GM18861 (cell line): ENCODE data around the gene MYO1C.
"Not testable (repeated sequence)": the region's sequence is repeated elsewhere in the genome, so short reads cannot be mapped to it uniquely, and the experiment has no call there.

Experiments
- ATAC-seq: cut with Tn5 transposase; IDR thresholded peaks from one replicate; pipeline ENCODE4 v1.9.1; 2021; ENCODE audit not compliant: unreplicated experiment

The MYO1C gene

GRCh38 chr17:1509290-1509881 is 16.9 kb upstream of the MYO1C start:
- no peak for ATAC-seq

DNA sequence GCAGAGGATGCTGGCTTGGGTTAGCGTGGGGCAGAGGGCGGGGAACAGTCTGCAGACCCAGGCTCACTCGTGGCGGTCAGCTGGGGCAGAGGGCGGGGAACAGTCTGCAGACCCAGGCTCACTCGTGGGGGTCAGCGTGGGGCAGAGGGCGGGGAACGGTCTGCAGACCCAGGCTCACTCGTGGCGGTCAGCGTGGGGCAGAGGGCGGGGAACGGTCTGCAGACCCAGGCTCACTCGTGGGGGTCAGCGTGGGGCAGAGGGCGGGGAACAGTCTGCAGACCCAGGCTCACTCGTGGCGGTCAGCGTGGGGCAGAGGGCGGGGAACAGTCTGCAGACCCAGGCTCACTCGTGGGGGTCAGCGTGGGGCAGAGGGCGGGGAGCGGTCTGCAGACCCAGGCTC is 16.2 kb upstream of the MYO1C start:
- ATAC-seq = not testable (repeated sequence)

DNA sequence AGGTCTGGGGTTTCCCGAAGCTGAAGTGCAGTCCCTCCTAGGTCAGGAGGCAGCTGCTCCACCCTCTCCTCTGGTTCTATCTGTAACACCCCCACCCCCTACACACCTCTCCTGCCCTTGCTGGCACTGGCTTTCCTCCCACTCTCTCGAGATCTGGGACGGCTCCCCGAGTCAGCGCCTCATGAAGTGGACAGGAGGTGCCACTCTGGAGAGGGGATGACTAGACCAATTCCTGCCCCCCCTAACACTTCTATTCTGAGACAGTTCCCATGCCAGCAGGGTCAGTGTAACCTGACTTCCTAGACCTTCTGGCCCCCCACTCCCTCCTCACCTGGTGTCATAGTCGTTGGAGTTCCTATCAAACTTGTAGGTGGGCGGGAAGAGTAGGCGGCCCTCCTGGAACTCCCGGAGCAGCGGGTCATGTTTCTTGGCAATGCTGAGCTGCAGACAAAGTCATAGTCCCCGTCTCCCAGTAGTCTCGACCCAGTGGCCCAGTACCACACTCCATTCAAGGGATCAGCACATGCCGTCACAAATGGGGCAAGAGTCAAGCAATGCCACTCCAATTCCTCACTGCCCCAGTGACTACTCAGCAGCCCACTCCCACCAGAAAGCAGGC is 14.3 kb upstream of the MYO1C start:
- no peak for ATAC-seq

GRCh38 chr17:1505586-1505985 is 13.1 kb upstream of the MYO1C start:
- ATAC-seq = no peak

DNA sequence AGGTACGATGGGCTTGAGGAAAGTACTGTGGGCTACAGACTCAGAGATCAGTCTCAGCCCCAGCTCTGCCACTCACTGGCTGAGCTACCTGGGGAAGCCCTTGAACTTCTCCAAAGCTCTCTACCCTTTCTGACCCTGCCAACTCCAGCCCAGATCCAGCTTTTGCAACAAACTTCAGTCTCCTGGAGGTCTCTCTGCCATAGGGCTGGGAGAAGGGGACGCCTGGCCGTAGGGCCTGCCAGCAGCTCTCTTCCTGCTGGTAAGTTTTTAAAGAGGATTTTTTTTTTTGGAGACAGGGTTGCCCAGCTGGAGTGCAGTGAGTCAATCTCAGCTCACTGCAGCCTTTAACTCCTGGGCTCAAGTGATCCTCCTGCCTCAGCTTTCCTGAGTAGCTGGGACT is 12.4 kb upstream of the MYO1C start:
- ATAC-seq = no peak

GRCh38 chr17:1503699-1504098 is 11.2 kb upstream of the MYO1C start:
- no peak for ATAC-seq

DNA sequence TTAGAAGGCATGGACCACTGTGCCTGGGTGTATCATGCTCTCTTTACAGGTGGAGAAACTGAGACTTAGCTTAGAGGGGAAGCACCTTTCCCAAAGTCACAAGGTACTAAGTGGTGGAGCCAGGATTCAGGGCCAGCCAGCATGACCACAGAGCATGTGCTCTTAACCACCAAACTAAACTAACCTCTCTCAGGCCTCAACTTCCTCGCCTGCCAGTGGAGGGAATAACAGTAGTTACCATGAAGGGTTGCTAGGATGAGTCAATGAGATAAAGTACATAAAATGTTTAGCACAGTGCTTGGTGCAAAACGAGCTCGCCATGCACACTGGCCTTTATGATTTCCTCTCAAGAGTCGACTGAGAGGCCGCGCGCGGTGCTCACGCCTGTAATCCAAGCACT is 6.4 kb upstream of the MYO1C start:
- no peak for ATAC-seq

- no peak for ATAC-seq
These were observed 5.7 kb upstream of the MYO1C start for GRCh38 chr17:1498233-1498632.

DNA sequence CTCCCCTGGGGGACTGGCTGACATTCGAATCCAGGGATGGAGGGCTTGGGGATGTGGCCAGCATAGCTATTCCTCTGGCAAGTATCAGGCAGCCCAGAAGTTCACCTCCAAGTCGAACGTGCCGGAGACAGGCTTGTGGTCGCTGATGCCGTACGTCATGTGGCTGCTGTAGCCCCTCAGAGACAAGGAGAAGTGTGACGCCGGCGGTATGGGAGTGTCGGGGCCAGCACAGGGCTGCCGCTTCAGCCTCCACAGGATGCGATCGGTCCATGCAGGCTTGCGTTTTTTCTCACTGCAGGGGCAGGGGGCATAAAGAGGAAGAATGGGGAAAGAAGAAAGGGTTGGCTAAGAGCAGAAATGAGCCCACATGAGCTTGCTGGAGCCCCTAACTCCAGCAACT is 5.3 kb upstream of the MYO1C start:
- no peak for ATAC-seq

DNA sequence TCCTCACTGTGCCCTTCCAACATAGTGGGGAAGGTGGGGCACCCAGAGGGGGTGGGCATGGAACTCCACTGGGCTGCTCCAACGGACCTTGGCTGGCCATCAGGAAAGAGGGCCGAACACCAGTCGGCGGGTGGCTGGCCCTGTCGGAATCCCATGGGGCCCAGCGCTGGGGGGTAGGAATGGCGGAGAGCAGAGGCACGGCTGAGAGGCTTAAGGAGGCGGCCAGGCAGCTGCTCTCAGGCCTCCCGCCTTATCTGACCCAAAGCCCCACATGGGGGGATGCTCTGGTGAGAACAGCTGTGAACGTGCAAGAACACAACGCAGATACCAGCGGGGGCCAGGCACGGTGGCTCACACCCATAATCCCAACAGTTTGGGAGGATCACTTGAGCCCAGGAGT is 4.4 kb upstream of the MYO1C start:
- no peak for ATAC-seq

GRCh38 chr17:1495265-1495989 is 2.9 kb upstream of the MYO1C start:
- no peak for ATAC-seq

DNA sequence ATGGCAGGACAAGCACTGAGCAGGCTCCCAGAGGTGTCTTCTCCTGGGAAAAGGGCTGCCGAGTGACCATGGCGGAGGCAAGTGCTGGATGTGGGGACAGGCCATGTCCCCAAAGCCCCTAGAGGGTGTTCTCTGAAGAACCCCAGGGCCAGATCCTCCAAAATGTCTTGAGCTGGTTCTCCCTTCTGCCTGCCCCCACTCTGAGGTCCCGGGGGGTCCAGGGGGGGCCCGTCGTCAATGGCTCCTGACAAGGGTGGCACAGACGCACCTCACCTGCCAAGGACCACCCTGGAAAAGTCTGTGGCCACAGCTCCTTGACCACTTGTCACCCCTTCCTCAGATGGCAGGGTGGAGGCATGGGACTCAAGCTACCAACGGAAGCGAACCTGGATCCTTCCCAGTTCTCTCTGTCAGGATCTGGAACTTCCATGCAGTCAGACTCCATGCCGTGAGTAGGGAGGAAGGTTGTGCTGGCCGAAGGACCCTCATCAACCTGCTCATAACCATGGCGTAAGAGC is 2.3 kb upstream of the MYO1C start:
- no peak for ATAC-seq

DNA sequence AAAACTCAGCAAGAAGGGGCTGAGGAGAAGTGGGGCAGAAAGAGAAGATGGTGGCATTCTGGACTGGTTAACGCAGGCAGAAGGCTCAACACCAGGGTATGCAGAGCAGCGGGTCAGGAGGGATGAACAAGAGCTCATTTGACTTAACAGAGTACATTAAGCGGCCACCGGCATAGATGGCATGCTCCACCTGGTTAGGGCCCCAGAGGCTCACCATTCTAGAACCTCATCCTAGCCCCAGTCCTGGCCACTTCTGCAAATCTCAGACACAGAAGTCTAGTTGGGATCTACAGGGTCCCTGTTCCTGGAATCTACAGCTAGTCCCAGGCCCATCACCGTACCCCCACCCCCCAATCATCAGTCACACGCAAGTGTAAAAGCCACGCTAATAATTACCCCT is 1.7 kb upstream of the MYO1C start:
- no peak for ATAC-seq

GRCh38 chr17:1493291-1493980 is 950 bp upstream of the MYO1C start:
- no peak for ATAC-seq

- no peak for ATAC-seq
These were observed 840 bp downstream of the MYO1C start for GRCh38 chr17:1491443-1492248.

- no peak for ATAC-seq
These were observed 1.6 kb downstream of the MYO1C start for GRCh38 chr17:1490643-1491442.

DNA sequence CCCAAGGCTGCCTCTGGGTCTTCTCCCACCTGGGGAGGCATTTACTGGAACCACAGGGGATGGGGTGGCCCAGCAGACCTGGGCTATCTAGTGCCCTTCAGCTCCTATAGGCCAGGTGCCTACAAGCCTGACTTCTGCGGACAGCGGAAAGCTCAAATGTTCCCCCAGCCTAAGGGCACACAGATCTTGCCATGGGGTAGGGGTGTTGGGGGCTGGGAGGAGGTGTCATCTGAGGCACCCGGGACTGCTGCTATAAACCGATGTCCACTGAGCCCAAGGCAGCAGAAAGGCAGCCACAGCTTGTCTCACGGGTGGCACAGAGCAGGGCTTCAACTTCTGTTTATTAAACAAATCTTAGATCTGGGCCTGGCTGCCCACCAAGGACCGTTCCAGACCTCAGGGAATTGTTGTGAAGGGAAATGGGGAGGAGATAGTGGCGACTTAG is 3.6 kb downstream of the MYO1C start:
- no peak for ATAC-seq

GRCh38 chr17:1487939-1488825 is 4.3 kb downstream of the MYO1C start:
- ATAC-seq = no peak
